ENCODE measurements around the gene RAB1A.

GRCh38 chr2:65144571-65144970, 14.7 kb upstream of the RAB1A start:
- no peak for TF ChIP-seq CTCF (IDR thresholded peaks at IDR 0.05; ENCODE audit: low read depth, low read length)
- TF ChIP-seq EZH2phosphoT487 (IDR thresholded peaks at IDR 0.05; ENCODE audit: low read depth) = no peak
